Panc1 (cell line): ENCODE results near the gene WWOX. TPM values are rescaled to one million over a fixed set of nuclear protein-coding genes. Genes with fewer than 3 reads are reported as not detected.

Source experiments
- ATAC-seq: fragments of 200-7000 bp; cut with Tn5 transposase; 2 replicates; pipeline ENCODE4 v1.9.1; 2020; ENCODE audit warnings: mild to moderate bottlenecking, moderate library complexity
- BruUV-seq: library from RNA; stranded (reverse); fragments of 400-500 nt; replicated peaks from 2 replicates; lab custom pipeline; 2021; lab: Mats Ljungman, UMichigan
- CTCF ChIA-PET: fragments of 300-600 bp; sonication (Branson Sonifier 250); formaldehyde crosslinking; loops from one replicate; lab custom pipeline; 2022; ENCODE audit warnings: antibody characterized with exemption; lab: Charles Lee
- POLR2A ChIA-PET: fragments of 300-600 bp; sonication (Branson Sonifier 250); formaldehyde crosslinking; loops from one replicate; lab custom pipeline; 2022; ENCODE audit warnings: antibody characterized with exemption; lab: Charles Lee
- DNase-seq: peaks from one replicate; pipeline ENCODE4 v3.0.0-alpha.2; 2010; ENCODE audit warnings: low read depth, low spot score
- H3K27ac ChIP-seq: 2 replicates; pipeline ENCODE4 v1.5.1; 2011; ENCODE audit warnings: mild to moderate bottlenecking, low read length, inconsistent platforms
- H3K27me3 ChIP-seq: fragments of 200-500 bp; sonication (Bioruptor generic); 2 replicates; pipeline ENCODE4 v1.6.0; 2014; ENCODE audit warnings: low read length, inconsistent platforms; ENCODE audit not compliant: control insufficient read depth, insufficient read depth
- H3K36me3 ChIP-seq: fragments of 200-500 bp; sonication (Bioruptor generic); 2 replicates; pipeline ENCODE4 v1.5.1; 2014; ENCODE audit warnings: inconsistent platforms, mild to moderate bottlenecking, low read length, moderate library complexity; ENCODE audit not compliant: control insufficient read depth, insufficient read depth
- H3K4me1 ChIP-seq: 2 replicates; pipeline ENCODE4 v1.5.1; 2011; ENCODE audit warnings: inconsistent platforms, mild to moderate bottlenecking, low read length, moderate library complexity; ENCODE audit not compliant: control insufficient read depth, insufficient read depth
- H3K4me3 ChIP-seq, 2 experiments: 2 replicates each; pipeline ENCODE4 v1.5.1; 2011 to 2012; ENCODE audit warnings: low read depth in 2 of 2, low read length in 2 of 2, mild to moderate bottlenecking in 2 of 2, inconsistent platforms in 1 of 2, moderate library complexity in 1 of 2
- H3K9me3 ChIP-seq: fragments of 200-500 bp; sonication (Bioruptor generic); 2 replicates; pipeline ENCODE4 v1.5.1; 2014; ENCODE audit warnings: low read depth, mild to moderate bottlenecking, inconsistent platforms, low read length, moderate library complexity; ENCODE audit not compliant: control insufficient read depth, insufficient read depth
- CTCF ChIP-seq: fragments of 450-650 bp; IDR thresholded peaks from 2 replicates; pipeline ENCODE4 v1.5.1; 2017; ENCODE audit warnings: mild to moderate bottlenecking
- POLR2AphosphoS5 ChIP-seq: IDR thresholded peaks from 2 replicates; pipeline ENCODE4 v1.6.1; 2012; ENCODE audit warnings: mild to moderate bottlenecking, low read depth, low read length, moderate library complexity
- REST ChIP-seq, 2 experiments: IDR thresholded peaks; 2 replicates each; pipeline ENCODE4 v1.6.1; 2011 to 2012; ENCODE audit warnings: low read depth in 2 of 2, control low read depth in 1 of 2, low read length in 1 of 2, mild to moderate bottlenecking in 1 of 2, moderate library complexity in 1 of 2; ENCODE audit not compliant: insufficient read depth in 1 of 2
- SIN3A ChIP-seq: IDR thresholded peaks from 2 replicates; pipeline ENCODE4 v1.6.1; 2012; ENCODE audit warnings: low read depth, mild to moderate bottlenecking, low read length, moderate library complexity, borderline replicate concordance; ENCODE audit not compliant: insufficient read depth
- TCF7L2 ChIP-seq: IDR thresholded peaks from 2 replicates; pipeline ENCODE4 v1.6.1; 2011; ENCODE audit warnings: mild to moderate bottlenecking, low read depth, low read length, inconsistent platforms
- in situ Hi-C: cut with HindIII; loops from 2 replicates; pipeline ENCODE4 v1.10.0; 2016; ENCODE audit warnings: low sequenced_read_pairs, low pct_unique_long_range_greater_than_20kb
- intact Hi-C: fragments of 100-400 bp; cut with micrococcal nuclease; formaldehyde crosslinking; loops from one replicate; pipeline ENCODE4 v1.10.0; 2022; ENCODE audit not compliant: unreplicated experiment
- total RNA-seq: library from RNA; stranded (reverse); gene quantifications from one replicate; pipeline ENCODE4 v1.2.1, GENCODE V29; 2021; ENCODE audit not compliant: unreplicated experiment

Gene WWOX
- total RNA-seq, 1 experiment from 2014 or later: 12.5 TPM

- Histone ChIP-seq H3K27ac (no peak overlapping the region), H3K27me3 (no peaks in the 10 kb centered on the region), H3K4me3 (no peak overlapping the region), H3K36me3 (no peaks in the 10 kb centered on the region), H3K4me1 (no peaks in the 10 kb centered on the region), H3K9me3 (no peaks in the 10 kb centered on the region)
- TF ChIP-seq REST (IDR thresholded peaks at IDR 0.05; ENCODE audit: insufficient read depth in 1 of 2, low read depth in 2 of 2, low read length in 1 of 2) (no peak), CTCF (no peak), SIN3A (no peak), TCF7L2 (no peak), POLR2AphosphoS5 (no peak)
- intact Hi-C loops: no loop called here
- BruUV-seq: no TSS peak
- ChIA-PET CTCF (no interaction called here), POLR2A (no interaction called here)
- ATAC-seq: no peak
- in situ Hi-C loops: no loop called here
- no peak for DNase-seq
These were observed 796.2 kb downstream of the WWOX start for GRCh38 chr16:78895681-78896080.

- no peak for TF ChIP-seq REST (IDR thresholded peaks at IDR 0.05; ENCODE audit: insufficient read depth in 1 of 2, low read depth in 2 of 2, low read length in 1 of 2)
- no peak for TF ChIP-seq CTCF
- TF ChIP-seq TCF7L2: no peak
- no peak for TF ChIP-seq SIN3A
- no peak for TF ChIP-seq POLR2AphosphoS5
- H3K27me3 ChIP-seq: no peaks in the 10 kb centered on the region
- in situ Hi-C loops (no loop called here), intact Hi-C loops (no loop called here)
- no peak for DNase-seq
- ChIA-PET POLR2A (no interaction called here), CTCF (no interaction called here)
- no peak overlapping the region for H3K27ac ChIP-seq
- no peak overlapping the region for H3K4me3 ChIP-seq
- no peaks in the 10 kb centered on the region for H3K9me3 ChIP-seq
- BruUV-seq: no TSS peak
- no peaks in the 10 kb centered on the region for H3K36me3 ChIP-seq
- H3K4me1 ChIP-seq: no peaks in the 10 kb centered on the region
- ATAC-seq: no peak
These were observed 796.8 kb downstream of the WWOX start for GRCh38 chr16:78896280-78896679.
